ENCODE results near the gene ZC3H4. TPM values are rescaled to one million over a fixed set of nuclear protein-coding genes. Genes with fewer than 3 reads are reported as not detected.

The ZC3H4 gene
- total and polyA plus RNA-seq, 9 of the 15 experiments (the other 6 are each of a cell fraction or from before 2014, with no cell fraction given) = 2.2 to 75.6 (median 18.3) TPM

GRCh38 chr19:47057328-47057727 lies 56.2 kb downstream of the ZC3H4 start:
- intact Hi-C loops (cut with micrococcal nuclease) (no loop called here), in situ Hi-C loops (cut with MboI) (no loop called here)
- Histone ChIP-seq H3K27me3 (ENCODE audit: control insufficient read depth in 2 of 2, insufficient read depth in 2 of 2, low read length in 2 of 2) (no peaks in the 10 kb centered on the region), H3K79me2 (ENCODE audit: control insufficient read depth, insufficient read depth, low read length) (no peaks in the 10 kb centered on the region), H3K27ac (ENCODE audit: extremely low read depth, low read depth, low read length) (no peak overlapping the region), H3K4me2 (ENCODE audit: insufficient read depth, low read length) (no peak overlapping the region), H3K4me3 (no peak overlapping the region), H3K36me3 (ENCODE audit: control insufficient read depth, insufficient read depth, low read length) (no peaks in the 10 kb centered on the region), H3K4me1 (replicated peaks in 1 of 2; ENCODE audit: control insufficient read depth in 2 of 2, insufficient read depth in 2 of 2, low read length in 2 of 2) (peaks cover 3 to 17% of the 10 kb centered on the region in 2 experiments; a peak in 4 of 5 replicates), H3K9ac (ENCODE audit: insufficient read depth in 1 of 2, low read depth in 2 of 2, low read length in 2 of 2) (no peak overlapping the region; a peak in 1 of 4 replicates), H3K9me1 (ENCODE audit: control insufficient read depth, insufficient read depth, low read length) (no peaks in the 10 kb centered on the region), H2AFZ (ENCODE audit: low read depth, low read length) (no peak overlapping the region), H3K9me3 (replicated peaks; ENCODE audit: control insufficient read depth, insufficient read depth, low read depth, low read length) (no peaks in the 10 kb centered on the region), H4K20me1 (replicated peaks; ENCODE audit: control insufficient read depth, insufficient read depth, low read length) (no peaks in the 10 kb centered on the region)
- ChIA-PET CTCF (ENCODE audit: low intra/inter-chr PET ratio) (no interaction called here), POLR2A (interaction anchor here (0.6 to 1.9 kb wide), 8 partner anchors 10 to 273 kb away, joined by 3 to 12 read pairs (median 3); partner anchors contain the start of gene NPAS1)
- peak; percentile 65 for ATAC-seq
- no TSS peak for BruUV-seq (replicated peaks)
- FAIRE-seq = no peak
- TF ChIP-seq TCF7 (IDR thresholded peaks at IDR 0.05; ENCODE audit: borderline replicate concordance) (no peak), HDAC1 (IDR thresholded peaks at IDR 0.05) (no peak)
- TF ChIP-seq, protein P1, sequence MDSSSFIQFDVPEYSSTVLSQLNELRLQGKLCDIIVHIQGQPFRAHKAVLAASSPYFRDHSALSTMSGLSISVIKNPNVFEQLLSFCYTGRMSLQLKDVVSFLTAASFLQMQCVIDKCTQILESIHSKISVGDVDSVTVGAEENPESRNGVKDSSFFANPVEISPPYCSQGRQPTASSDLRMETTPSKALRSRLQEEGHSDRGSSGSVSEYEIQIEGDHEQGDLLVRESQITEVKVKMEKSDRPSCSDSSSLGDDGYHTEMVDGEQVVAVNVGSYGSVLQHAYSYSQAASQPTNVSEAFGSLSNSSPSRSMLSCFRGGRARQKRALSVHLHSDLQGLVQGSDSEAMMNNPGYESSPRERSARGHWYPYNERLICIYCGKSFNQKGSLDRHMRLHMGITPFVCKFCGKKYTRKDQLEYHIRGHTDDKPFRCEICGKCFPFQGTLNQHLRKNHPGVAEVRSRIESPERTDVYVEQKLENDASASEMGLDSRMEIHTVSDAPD (CRISPR knock-in tag; IDR thresholded peaks at IDR 0.05) = no peak
- TF ChIP-seq, protein P2, sequence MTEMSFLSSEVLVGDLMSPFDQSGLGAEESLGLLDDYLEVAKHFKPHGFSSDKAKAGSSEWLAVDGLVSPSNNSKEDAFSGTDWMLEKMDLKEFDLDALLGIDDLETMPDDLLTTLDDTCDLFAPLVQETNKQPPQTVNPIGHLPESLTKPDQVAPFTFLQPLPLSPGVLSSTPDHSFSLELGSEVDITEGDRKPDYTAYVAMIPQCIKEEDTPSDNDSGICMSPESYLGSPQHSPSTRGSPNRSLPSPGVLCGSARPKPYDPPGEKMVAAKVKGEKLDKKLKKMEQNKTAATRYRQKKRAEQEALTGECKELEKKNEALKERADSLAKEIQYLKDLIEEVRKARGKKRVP (CRISPR knock-in tag; IDR thresholded peaks at IDR 0.05) = no peak
- no peak for DNase-seq (ENCODE audit: extremely low read depth in 1 of 4, low spot score in 3 of 4)
- WGBS (ENCODE audit: insufficient coverage, low coverage, missing lambda C conversion rate) = 48% methylated on average over 2 of the region's 2 CpGs
